Glutamatergic neuron (in vitro differentiated cells): Measurements from ENCODE around the gene LTO1. TPM values are rescaled to one million over a fixed set of nuclear protein-coding genes. Genes with fewer than 3 reads are reported as not detected.

Experiments
- DNase-seq: peaks from one replicate; pipeline ENCODE4 v3.0.0; 2022
- H3K27ac Mint-ChIP-seq: one replicate; pipeline ENCODE4 v1.8.0; 2020; ENCODE audit warnings: mild to moderate bottlenecking, mixed read lengths, inconsistent platforms; ENCODE audit not compliant: unreplicated experiment
- H3K27me3 Mint-ChIP-seq: one replicate; pipeline ENCODE4 v1.8.0; 2020; ENCODE audit warnings: mild to moderate bottlenecking, moderate library complexity, mixed read lengths, inconsistent platforms; ENCODE audit not compliant: unreplicated experiment
- H3K36me3 Mint-ChIP-seq: one replicate; pipeline ENCODE4 v1.8.0; 2020; ENCODE audit warnings: mild to moderate bottlenecking, mixed read lengths, inconsistent platforms; ENCODE audit not compliant: unreplicated experiment
- H3K4me1 Mint-ChIP-seq: one replicate; pipeline ENCODE4 v1.8.0; 2020; ENCODE audit warnings: mild to moderate bottlenecking, low read depth, mixed read lengths, inconsistent platforms; ENCODE audit not compliant: unreplicated experiment
- H3K4me3 Mint-ChIP-seq: one replicate; pipeline ENCODE4 v1.8.0; 2020; ENCODE audit warnings: mild to moderate bottlenecking, mixed read lengths, inconsistent platforms; ENCODE audit not compliant: unreplicated experiment
- H3K9me3 Mint-ChIP-seq: one replicate; pipeline ENCODE4 v1.8.0; 2020; ENCODE audit warnings: mild to moderate bottlenecking, moderate library complexity, mixed read lengths, inconsistent platforms; ENCODE audit not compliant: unreplicated experiment
- CTCF ChIP-seq: fragments of 200-600 bp; sonication (generic); IDR thresholded peaks from one replicate; pipeline ENCODE4 v1.5.0; 2021; ENCODE audit not compliant: partially characterized antibody, unreplicated experiment
- total RNA-seq: library from RNA; stranded (reverse); fragmentation: NEBNext Ultra II Directional; extraction: Animal tissue kit (Norgen Biotek cat#: 25700); gene quantifications from one replicate; pipeline ENCODE4 v1.2.1, GENCODE V29; 2021; ENCODE audit not compliant: unreplicated experiment

The LTO1 gene
- total RNA-seq, 1 donor from 2014 or later, result 38.1 TPM

DNA sequence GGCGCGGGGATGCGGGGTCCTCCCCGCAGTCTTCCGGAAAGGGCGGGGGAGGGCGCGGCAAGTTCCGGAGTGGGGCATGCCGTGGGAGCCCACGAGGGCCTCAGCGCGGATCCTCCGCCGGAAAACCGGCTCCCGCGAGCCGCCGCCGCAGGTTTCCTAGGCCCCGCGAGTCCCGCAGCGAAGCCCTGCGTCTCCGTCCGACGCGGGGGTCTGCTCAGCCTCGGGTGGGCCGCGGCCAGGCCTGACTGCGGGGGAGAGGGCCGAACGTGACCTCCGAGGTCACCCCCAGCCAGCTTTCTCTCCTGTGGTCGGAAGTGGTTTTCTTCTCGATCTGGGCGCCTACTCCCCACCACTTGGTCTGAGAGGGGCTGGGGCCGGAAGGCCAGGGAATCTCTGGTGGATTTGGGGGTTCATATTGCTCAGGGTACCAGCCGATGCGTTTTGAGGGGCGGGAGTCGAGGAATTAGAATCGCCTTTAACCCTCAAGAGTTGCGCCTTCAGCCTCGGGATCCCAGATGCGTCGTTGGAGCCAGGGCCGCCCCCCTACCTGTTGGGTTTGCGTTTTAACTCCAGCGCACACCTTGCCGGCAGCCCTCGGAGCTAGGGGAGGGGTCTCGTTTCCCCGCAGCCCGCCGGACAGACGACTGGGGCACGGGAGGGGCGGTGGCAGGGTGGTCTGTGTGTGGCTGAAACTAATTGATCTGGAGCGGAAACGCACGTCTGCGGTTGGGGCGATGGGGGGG lies 37.8 kb downstream of the LTO1 start:
- peaks cover 4% of the 10 kb centered on the region for H3K4me1 Mint-ChIP-seq
- no peaks in the 10 kb centered on the region for H3K36me3 Mint-ChIP-seq
- no peak overlapping the region for H3K27ac Mint-ChIP-seq
- DNase-seq, result no peak
- peaks cover 12% of the 10 kb centered on the region for H3K27me3 Mint-ChIP-seq
- peak overlapping the region; percentile 74 for H3K4me3 Mint-ChIP-seq
- TF ChIP-seq CTCF, result no peak
- H3K9me3 Mint-ChIP-seq, result peaks cover 6% of the 10 kb centered on the region

- peak; percentile 71 for DNase-seq
- Mint-ChIP-seq H3K36me3 (peaks cover under 1% of the 10 kb centered on the region), H3K9me3 (peaks cover 6% of the 10 kb centered on the region), H3K4me3 (peak overlapping the region; percentile 69), H3K27ac (no peak overlapping the region), H3K27me3 (peaks cover 12% of the 10 kb centered on the region), H3K4me1 (peaks cover 4% of the 10 kb centered on the region)
- no peak for TF ChIP-seq CTCF
Observed at GRCh38 chr11:69636512-69637197, 38.5 kb downstream of the LTO1 start.

GRCh38 chr11:69635804-69636511 lies 39.2 kb downstream of the LTO1 start:
- Mint-ChIP-seq H3K27ac (no peak overlapping the region), H3K4me3 (peak overlapping the region; percentile 63), H3K9me3 (peaks cover 7% of the 10 kb centered on the region), H3K4me1 (peaks cover 4% of the 10 kb centered on the region), H3K36me3 (peaks cover 5% of the 10 kb centered on the region), H3K27me3 (peaks cover 15% of the 10 kb centered on the region)
- TF ChIP-seq CTCF, result no peak
- DNase-seq, result no peak

- DNase-seq, result no peak
- Mint-ChIP-seq H3K4me1 (peaks cover 4% of the 10 kb centered on the region), H3K4me3 (no peak overlapping the region), H3K27me3 (peaks cover 12% of the 10 kb centered on the region), H3K27ac (no peak overlapping the region), H3K9me3 (peaks cover 6% of the 10 kb centered on the region), H3K36me3 (peaks cover 5% of the 10 kb centered on the region)
- no peak for TF ChIP-seq CTCF
Observed at GRCh38 chr11:69635195-69635594, 40.0 kb downstream of the LTO1 start.
